ENCODE data around the gene MAPK8IP1.
"Not testable (repeated sequence)": the region's sequence is repeated elsewhere in the genome, so short reads cannot be mapped to it uniquely, and the experiment has no call there.

The MAPK8IP1 gene

GRCh38 chr11:45892856-45893255 is 7.4 kb downstream of the MAPK8IP1 start:
- DNase-seq = no peak

- DNase-seq = no peak
Measured at GRCh38 chr11:45894555-45895247, 9.2 kb downstream of the MAPK8IP1 start.

DNA sequence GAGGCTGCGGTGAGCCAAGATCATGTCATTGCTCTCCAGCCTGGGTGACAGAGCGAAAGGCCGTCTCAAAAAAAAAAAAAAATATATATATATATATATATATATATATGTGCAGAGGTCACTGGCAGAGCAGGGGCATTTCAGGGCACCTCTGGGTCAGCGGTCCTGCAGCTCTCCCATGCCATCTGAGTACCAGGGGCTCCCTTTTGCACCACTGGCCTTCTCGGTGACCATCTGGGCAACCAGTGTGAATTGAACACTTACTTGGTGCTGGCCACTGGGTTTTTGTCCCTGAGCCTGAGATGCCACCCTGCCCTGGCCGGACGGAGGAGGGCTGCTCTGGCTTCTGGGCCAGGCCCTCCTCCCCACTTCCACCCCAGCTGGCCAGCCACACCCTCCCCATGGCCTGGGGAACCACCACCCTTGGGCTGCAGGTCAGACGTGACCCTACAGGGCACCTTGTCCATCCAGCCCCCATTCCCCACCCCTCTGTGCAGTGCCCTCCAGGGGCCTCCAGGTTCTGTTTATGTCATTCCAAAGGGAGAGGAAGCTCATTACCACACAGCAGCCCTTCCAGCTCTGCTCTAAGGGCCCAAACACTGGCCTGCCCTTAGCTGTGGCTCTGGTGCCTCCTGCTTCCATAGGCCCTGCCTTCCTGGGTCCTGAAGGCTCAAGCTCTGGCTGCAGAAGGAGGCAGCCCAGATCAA is 10.3 kb downstream of the MAPK8IP1 start:
- DNase-seq = no peak

- no peak for DNase-seq
Measured at GRCh38 chr11:45896422-45896984, 11.1 kb downstream of the MAPK8IP1 start.

DNA sequence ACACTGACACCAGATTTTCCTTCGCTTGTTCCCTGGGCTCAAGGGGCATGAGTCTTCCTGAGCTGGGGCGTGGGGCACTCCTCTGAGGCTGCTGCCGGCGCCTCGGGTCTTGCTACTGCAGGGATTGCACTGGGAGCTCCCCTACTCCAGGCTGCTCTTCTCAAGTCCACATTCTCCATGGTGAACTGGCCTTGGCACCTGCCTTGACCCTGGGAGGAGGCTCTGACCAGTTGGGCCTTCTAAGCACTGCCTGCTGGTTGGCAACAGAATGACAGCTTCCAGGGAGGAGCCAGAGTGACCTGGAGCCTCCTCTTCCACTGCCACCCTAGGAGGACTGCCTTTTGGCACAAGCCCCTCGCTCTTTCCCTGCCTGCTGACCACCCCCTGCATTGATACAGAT is 12.1 kb downstream of the MAPK8IP1 start:
- no peak for DNase-seq

DNA sequence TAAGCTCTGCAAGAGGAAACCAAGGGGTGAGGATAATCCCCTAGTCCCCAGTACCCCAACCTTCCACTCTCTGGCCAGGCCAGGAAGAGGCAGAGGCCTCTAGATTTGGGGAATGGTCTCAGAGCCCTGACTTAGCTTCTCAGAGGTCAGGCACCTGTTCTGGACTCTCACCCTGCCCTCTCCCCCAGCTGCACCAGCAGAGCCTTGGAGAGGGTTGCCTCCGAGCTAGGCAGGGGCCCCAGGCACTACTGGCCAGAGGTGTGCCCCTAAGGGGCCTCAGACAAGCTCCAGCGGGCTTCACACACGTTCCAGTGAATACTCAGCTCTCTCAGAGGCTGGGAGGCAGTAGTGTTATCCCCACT is 13.6 kb downstream of the MAPK8IP1 start:
- no peak for DNase-seq

DNA sequence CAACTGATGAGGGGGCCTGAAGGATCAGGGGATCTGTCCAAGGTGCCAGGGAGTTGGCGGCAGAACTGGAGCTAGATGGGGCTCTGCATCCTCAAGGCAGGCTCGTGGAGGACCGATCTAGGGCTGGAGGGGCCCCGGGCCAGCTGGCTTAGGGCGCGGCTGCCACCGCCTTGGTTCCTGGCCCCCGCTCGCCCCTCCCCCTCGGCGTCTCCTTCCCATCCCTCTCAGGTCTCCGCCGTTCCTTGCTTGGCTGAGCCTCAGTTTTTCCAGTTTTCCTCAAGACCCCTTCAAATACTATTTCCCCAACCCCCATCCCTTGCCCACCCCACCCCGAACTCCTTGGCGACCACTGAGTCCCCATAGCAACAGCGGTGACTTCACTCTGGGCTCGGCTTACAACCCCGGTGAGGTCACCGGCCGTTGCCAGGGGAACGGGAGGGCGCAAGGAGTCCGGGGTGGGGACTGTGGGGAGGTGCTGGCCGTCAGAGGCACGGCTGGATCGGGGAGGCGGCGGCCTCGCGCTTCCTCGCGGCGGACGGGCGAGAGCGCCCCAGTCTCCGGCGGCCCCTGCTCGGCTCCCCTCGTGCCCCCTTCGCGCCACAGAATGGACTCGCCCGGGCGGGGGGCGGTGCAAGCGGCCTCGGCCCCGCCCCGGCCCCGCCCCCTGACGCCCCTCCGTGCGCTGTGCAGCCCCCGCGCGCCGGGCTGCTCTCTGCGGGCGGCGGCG is 14.2 kb downstream of the MAPK8IP1 start:
- DNase-seq = peak; percentile 86

- DNase-seq = peak; percentile 55
Measured at GRCh38 chr11:45900175-45900800, 14.8 kb downstream of the MAPK8IP1 start.

DNA sequence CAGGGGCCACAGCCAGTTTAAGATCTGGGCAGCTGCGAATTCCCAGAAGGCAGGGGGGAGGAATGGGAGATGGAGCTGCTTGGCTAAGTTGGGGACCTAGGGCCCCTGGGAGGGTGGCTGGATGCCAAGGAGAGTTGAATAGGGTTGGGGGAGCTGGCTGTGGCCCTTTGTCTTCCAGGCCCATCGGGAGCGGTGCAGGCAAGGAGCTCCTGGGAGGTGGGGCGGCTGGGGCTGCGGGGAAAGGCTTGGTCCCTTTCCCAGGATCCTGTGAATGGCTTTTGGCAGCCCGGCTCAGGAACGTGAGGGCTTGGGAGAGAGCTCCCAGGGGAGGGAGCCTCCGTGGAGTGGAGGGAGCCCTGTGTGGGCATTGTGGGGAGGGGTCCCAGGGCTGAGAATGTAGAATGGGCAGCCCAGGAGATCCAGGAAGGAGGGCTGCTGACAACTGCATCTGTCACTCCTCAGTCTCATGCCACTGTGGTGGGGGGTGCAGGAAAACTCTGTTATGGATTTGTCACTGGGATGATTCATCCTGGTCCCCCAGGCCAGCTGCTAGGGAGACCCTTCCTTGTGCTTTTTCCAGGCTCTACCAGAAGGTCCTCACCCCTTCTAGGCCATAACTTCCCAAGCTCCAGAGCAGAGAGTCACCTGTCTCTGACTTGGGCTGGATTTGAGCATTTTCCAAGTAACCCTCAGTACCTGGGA is 15.6 kb downstream of the MAPK8IP1 start:
- peak; percentile 56 for DNase-seq

- DNase-seq = no peak
Measured at GRCh38 chr11:45901626-45902025, 16.2 kb downstream of the MAPK8IP1 start.

GRCh38 chr11:45902452-45903380 is 17.3 kb downstream of the MAPK8IP1 start:
- no peak for DNase-seq

DNA sequence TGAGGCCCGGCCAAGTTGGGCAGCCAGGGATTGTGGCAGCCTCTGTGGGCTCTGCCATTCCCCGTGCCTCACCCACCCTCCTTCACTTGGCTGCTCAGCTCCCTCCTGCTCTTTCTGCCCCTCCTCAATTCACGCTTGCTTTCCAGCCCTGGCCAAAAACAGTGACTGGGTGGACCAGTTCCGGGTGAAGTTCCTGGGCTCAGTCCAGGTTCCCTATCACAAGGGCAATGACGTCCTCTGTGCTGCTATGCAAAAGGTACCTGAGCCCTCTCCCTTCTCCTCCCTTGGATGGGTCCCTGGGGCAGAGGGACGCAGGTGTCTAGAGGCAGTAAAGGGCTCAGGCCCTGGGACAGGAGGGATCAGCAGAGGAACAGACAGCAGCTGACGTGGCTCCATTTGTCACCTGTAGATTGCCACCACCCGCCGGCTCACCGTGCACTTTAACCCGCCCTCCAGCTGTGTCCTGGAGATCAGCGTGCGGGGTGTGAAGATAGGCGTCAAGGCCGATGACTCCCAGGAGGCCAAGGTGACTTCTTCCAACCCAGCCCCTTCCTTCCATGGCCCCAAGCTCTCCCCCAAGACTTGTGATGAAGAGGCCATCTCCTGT is 19.0 kb downstream of the MAPK8IP1 start:
- no peak for DNase-seq

- no peak for DNase-seq
Measured at GRCh38 chr11:45905095-45905494, 19.6 kb downstream of the MAPK8IP1 start.

DNA sequence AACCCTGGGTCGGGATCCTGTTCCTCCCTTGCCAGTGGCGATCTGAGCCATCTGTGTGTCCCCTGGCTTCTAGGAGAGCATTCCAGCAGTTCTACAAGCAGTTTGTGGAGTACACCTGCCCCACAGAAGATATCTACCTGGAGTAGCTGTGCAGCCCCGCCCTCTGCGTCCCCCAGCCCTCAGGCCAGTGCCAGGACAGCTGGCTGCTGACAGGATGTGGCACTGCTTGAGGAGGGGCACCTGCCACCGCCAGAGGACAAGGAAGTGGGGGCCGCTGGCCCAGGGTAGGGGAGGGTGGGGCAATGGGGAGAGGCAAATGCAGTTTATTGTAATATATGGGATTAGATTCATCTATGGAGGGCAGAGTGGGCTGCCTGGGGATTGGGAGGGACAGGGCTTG is 20.1 kb downstream of the MAPK8IP1 start:
- DNase-seq = not testable (repeated sequence)

GRCh38 chr11:45906096-45906682 is 20.7 kb downstream of the MAPK8IP1 start:
- DNase-seq = no peak

DNA sequence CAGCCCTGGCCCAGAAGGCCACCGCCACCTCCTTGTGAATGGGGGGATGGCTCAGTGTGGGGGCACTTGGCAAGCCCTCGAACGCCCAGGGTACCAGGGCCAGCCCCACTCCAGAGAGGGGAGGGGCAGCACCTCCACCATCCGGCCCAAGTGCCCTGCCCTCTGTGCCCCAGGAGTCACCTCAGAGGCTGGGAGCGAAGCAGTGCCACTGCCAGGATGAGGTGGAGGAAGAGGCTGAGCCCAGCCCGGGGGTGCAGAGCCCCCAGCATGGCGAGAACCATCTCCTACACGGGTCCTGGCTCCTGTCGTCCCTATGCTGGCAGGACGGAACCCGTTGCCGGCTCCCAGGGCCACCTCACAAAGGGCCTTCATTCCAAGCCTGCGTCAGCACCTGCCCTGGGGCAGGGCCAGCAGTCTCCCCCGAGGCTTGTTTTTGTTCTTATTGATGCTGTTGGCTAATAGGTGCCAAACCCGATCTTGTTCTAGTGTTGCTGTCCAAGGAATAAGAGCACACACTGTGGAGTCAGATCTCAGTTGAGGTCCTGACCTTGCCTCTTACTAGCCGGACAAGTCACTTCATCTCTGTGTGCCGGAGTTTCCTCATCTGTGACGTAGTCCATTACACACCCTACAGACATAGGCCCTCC is 21.6 kb downstream of the MAPK8IP1 start, which contains the start of gene FREY1:
Gene FREY1 (minus strand): TSS at position 307 of the 647 bp plus-strand sequence. CDS start 26 bp downstream, at position 281.
- no peak for DNase-seq

GRCh38 chr11:45907911-45908370 is 22.5 kb downstream of the MAPK8IP1 start:
- DNase-seq = no peak

DNA sequence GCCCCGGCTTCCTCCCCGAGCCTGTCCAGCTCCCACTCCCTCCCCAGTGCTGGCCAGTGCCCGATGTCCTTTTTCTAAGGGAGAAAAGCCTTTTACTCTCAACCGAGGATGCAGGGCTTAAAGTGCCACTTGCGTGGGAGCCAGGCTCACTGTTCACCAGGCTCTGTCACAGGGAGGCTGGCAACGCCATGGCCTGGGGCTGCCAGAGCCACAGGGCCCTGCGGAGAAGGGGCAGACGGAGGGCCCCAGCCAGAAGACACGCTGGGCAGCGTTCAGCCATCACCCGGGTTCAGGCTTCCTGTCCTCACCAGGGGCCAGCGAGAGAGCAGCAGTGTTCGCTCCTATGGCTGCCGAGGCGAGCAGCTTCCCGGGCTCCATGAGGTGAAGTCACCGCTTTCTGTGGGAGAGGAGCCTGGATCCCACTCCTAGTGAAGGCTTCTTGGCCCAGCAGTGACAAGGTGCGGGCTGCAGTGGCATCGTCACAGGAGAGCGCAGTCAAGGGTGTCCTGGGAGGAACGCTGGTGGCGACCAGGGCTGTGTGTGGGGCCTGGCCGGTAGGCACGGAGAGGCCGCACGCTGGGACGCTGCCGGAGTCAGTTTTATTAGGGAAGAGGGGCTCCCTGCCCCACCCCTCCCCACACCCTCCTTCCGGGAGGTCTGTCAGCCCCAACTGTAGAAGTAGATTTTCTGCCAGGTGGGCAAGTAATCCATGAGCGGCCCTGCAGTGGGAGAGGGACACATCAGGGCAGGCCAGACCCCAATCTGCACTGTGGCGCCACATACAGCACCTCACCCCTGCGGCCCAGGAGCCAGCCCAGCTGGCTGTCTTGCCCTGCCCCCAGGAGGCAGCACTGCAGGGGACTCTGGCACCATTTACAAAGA is 24.4 kb downstream of the MAPK8IP1 start:
- DNase-seq = no peak

DNA sequence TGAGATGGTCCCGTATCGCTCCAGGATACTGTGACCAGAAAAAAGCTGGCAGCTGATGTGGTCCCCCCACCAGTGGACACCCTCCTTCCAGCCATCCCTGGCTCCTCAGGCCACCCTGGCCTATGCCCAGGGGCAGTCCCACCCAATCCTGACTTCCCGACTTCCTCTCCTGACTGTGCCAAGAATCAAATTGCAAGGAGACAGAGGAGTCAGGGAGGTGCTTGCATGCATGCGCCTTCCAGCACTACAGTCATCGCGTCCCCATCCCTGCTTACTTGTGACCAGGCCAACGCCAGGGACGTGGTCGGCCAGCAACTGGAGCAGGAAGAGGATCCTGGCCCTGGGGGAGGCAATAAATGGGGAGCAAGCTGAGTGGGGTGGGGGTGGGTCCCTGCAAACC is 25.2 kb downstream of the MAPK8IP1 start:
- DNase-seq = no peak
